Prostate gland (tissue), 2 donors: ENCODE results near the gene RMDN2.

Source experiments
- POLR2A ChIP-seq: fragments of 450-650 bp; IDR thresholded peaks from one replicate; pipeline ENCODE4 v1.6.1; 2016; ENCODE audit warnings: antibody characterized with exemption, mild to moderate bottlenecking
- POLR2AphosphoS5 ChIP-seq: sonication (generic); formaldehyde crosslinking; IDR thresholded peaks from one replicate; pipeline ENCODE4 v1.6.1; 2017; ENCODE audit warnings: antibody characterized with exemption
- TF ChIP-seq, protein P1 (sequence below), 4 experiments: fragments of 200-600 bp in 2 of 4; fragments of 450-650 bp in 2 of 4; sonication (generic) in 2 of 4; IDR thresholded peaks; 1 replicate in 3 of 4; 2 replicates in 1 of 4; pipeline ENCODE4 v1.5.1; 2016 to 2019; ENCODE audit warnings: antibody characterized with exemption in 4 of 4, mild to moderate bottlenecking in 2 of 4, moderate library complexity in 2 of 4

DNA sequence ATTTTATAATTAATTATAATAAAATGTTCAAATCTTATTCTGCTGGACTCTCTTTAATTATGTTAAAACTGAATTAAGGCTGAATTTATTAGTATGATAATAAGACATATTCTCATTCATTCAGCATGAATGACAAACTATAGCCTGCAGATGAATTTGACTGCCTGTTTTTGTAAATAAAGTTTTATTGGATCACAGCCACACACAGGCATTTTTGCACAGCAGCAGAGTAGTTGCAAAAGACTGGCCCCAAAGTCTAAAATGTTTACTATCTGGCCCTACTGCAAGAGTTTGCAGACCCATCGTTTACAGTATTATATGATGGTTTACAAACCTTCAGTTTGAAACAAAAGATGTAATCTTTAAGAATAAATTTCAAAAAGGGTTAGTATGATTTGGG, 58.6 kb downstream of the RMDN2 start:
- TF ChIP-seq, protein P1, sequence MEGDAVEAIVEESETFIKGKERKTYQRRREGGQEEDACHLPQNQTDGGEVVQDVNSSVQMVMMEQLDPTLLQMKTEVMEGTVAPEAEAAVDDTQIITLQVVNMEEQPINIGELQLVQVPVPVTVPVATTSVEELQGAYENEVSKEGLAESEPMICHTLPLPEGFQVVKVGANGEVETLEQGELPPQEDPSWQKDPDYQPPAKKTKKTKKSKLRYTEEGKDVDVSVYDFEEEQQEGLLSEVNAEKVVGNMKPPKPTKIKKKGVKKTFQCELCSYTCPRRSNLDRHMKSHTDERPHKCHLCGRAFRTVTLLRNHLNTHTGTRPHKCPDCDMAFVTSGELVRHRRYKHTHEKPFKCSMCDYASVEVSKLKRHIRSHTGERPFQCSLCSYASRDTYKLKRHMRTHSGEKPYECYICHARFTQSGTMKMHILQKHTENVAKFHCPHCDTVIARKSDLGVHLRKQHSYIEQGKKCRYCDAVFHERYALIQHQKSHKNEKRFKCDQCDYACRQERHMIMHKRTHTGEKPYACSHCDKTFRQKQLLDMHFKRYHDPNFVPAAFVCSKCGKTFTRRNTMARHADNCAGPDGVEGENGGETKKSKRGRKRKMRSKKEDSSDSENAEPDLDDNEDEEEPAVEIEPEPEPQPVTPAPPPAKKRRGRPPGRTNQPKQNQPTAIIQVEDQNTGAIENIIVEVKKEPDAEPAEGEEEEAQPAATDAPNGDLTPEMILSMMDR (IDR thresholded peaks at IDR 0.05), result no peak
- TF ChIP-seq POLR2A (no peak), POLR2AphosphoS5 (no peak)
